HEK293T (cell line): ENCODE results near the gene CHST1.
A peak's percentile ranks its signal among the peaks of the same experiment; 100 is the strongest.

Experiments
- CTCF ChIA-PET: fragments of 350-600 bp; formaldehyde crosslinking; extraction: SDS; loops from one replicate; lab custom pipeline; 2021; ENCODE audit warnings: antibody characterized with exemption, inconsistent platforms; lab: Yijun Ruan, JAX
- POLR2A ChIA-PET: fragments of 350-600 bp; formaldehyde crosslinking; extraction: SDS; loops from one replicate; lab custom pipeline; 2020; ENCODE audit warnings: antibody characterized with exemption, inconsistent platforms; lab: Yijun Ruan, JAX
- DNase-seq: peaks from one replicate; pipeline ENCODE4 v3.0.0; 2012; ENCODE audit warnings: mixed read lengths; ENCODE audit errors: extremely low spot score
- ARNT ChIP-seq: fragments of 450-650 bp; IDR thresholded peaks from 2 replicates; pipeline ENCODE4 v1.6.1; 2017; ENCODE audit warnings: mild to moderate bottlenecking
- BHLHE40 ChIP-seq: fragments of 450-650 bp; IDR thresholded peaks from 2 replicates; pipeline ENCODE4 v1.6.1; 2016; ENCODE audit warnings: mild to moderate bottlenecking, moderate library complexity, borderline replicate concordance
- CTBP1 ChIP-seq: fragments of 450-650 bp; IDR thresholded peaks from 2 replicates; pipeline ENCODE4 v1.6.1; 2016; ENCODE audit warnings: borderline replicate concordance
- ELF4 ChIP-seq: fragments of 450-650 bp; IDR thresholded peaks from 2 replicates; pipeline ENCODE4 v1.6.1; 2017; ENCODE audit warnings: antibody characterized with exemption
- FOXA1 ChIP-seq: fragments of 450-650 bp; IDR thresholded peaks from 2 replicates; pipeline ENCODE4 v1.6.1; 2016; ENCODE audit warnings: mild to moderate bottlenecking
- FOXK2 ChIP-seq: fragments of 450-650 bp; IDR thresholded peaks from 2 replicates; pipeline ENCODE4 v1.6.1; 2016; ENCODE audit warnings: mild to moderate bottlenecking
- FOXM1 ChIP-seq: fragments of 450-650 bp; IDR thresholded peaks from 2 replicates; pipeline ENCODE4 v1.6.1; 2017; ENCODE audit warnings: mild to moderate bottlenecking, borderline replicate concordance
- HDGF ChIP-seq: fragments of 450-650 bp; IDR thresholded peaks from 2 replicates; pipeline ENCODE4 v1.6.1; 2017; ENCODE audit warnings: antibody characterized with exemption, borderline replicate concordance
- L3MBTL2 ChIP-seq: fragments of 450-650 bp; conservative IDR thresholded peaks from 2 replicates; pipeline ENCODE4 v1.6.1; 2016; ENCODE audit warnings: mild to moderate bottlenecking
- LEF1 ChIP-seq: fragments of 450-650 bp; IDR thresholded peaks from 2 replicates; pipeline ENCODE4 v1.6.1; 2017; ENCODE audit warnings: mild to moderate bottlenecking, borderline replicate concordance
- NFRKB ChIP-seq: fragments of 450-650 bp; IDR thresholded peaks from 2 replicates; pipeline ENCODE4 v1.6.1; 2016; ENCODE audit warnings: mild to moderate bottlenecking, moderate library complexity
- SP1 ChIP-seq: fragments of 450-650 bp; IDR thresholded peaks from 2 replicates; pipeline ENCODE4 v1.6.1; 2017
- SUZ12 ChIP-seq: fragments of 450-650 bp; IDR thresholded peaks from 2 replicates; pipeline ENCODE4 v1.6.1; 2016; ENCODE audit warnings: mild to moderate bottlenecking
- TARDBP ChIP-seq: fragments of 450-650 bp; IDR thresholded peaks from 2 replicates; pipeline ENCODE4 v1.6.1; 2016
- ZNF384 ChIP-seq: fragments of 450-650 bp; IDR thresholded peaks from 2 replicates; pipeline ENCODE4 v1.6.1; 2016
- TF ChIP-seq, protein P1 (sequence below): fragments of 450-650 bp; IDR thresholded peaks from 2 replicates; pipeline ENCODE4 v1.6.1; 2016

CHST1 gene, protein sequence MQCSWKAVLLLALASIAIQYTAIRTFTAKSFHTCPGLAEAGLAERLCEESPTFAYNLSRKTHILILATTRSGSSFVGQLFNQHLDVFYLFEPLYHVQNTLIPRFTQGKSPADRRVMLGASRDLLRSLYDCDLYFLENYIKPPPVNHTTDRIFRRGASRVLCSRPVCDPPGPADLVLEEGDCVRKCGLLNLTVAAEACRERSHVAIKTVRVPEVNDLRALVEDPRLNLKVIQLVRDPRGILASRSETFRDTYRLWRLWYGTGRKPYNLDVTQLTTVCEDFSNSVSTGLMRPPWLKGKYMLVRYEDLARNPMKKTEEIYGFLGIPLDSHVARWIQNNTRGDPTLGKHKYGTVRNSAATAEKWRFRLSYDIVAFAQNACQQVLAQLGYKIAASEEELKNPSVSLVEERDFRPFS

DNA sequence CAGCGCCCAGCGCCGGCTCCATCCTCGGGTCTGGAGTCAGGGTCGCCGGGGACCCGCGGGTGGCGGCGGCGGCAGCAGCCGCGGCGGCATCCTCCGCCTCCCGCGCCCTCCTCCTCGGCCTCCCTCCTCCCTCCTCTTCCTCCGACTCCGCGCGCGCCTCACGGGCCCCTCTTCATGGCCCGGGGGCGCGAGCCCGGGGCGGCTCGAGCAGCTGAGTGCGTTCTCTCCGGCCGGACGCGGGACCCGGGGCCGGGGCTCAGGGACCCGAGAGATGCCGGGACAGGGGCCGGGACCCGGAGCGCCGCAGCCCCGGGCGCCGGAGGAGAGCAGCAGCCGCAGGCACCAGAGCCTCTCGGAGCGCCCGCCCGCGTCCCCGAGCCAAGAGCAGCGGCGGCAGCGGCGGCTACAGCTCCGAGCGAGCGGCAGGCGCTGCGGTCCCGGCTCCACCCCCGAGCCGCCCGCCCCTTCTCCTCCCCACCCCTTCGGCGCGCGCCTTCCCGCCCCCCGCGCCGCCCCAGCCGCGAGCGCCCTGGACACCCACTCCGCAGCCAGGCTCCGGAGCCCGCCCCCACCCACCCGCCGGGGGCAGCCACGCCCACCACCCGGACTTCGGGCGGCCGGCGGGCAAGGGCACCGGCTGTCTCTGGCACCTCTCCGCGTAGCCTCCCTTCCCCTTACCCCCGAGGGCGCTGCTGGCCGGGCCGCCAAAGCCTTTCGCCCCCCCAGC is at the start of gene CHST1:
Gene CHST1, minus strand, starts transcription at position 417 of the 727 bp plus-strand sequence. CDS start 14,699 bp downstream, outside the sequence.
- TF ChIP-seq TARDBP = no peak
- TF ChIP-seq SP1 = no peak
- TF ChIP-seq FOXK2 = no peak
- TF ChIP-seq ELF4 = no peak
- no peak for TF ChIP-seq HDGF
- no peak for TF ChIP-seq SUZ12
- TF ChIP-seq LEF1 = no peak
- TF ChIP-seq CTBP1 = no peak
- TF ChIP-seq ARNT = no peak
- TF ChIP-seq L3MBTL2 = no peak
- no peak for TF ChIP-seq BHLHE40
- TF ChIP-seq ZNF384 = no peak
- no peak for TF ChIP-seq NFRKB
- TF ChIP-seq, protein P1, sequence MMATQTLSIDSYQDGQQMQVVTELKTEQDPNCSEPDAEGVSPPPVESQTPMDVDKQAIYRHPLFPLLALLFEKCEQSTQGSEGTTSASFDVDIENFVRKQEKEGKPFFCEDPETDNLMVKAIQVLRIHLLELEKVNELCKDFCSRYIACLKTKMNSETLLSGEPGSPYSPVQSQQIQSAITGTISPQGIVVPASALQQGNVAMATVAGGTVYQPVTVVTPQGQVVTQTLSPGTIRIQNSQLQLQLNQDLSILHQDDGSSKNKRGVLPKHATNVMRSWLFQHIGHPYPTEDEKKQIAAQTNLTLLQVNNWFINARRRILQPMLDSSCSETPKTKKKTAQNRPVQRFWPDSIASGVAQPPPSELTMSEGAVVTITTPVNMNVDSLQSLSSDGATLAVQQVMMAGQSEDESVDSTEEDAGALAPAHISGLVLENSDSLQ = no peak
- no peak for TF ChIP-seq FOXA1
- TF ChIP-seq FOXM1 = no peak
- CTCF ChIA-PET = interaction anchor here (1.2 to 2.5 kb wide), 3 partner anchors 11 to 106 kb away, joined by 4 to 17 read pairs (median 14); no protein-coding TSS in a partner anchor
- POLR2A ChIA-PET = interaction anchor here (0.8 kb wide), 1 partner anchor 106 kb away, joined by 4 read pairs; no protein-coding TSS in a partner anchor
- peak; percentile 55 for DNase-seq

DNA sequence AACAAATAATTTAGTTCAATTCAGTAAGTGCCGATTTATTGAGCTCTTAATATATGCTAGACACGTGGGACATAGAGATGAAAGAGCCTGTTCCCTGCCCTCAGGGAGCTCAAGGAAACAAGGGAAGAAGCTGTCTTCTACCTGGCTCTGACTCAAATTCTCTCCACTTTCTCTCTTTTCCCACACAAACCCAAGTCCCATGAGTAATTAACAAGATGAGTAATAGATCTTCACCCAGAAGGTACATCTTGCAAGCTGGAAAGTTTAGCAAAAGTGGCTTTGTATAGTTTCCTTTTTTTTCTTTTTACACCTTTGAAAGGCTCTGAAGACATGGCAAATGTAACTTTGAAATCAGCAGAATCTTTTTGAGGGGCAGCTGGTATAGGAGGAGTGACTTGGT is 48.2 kb upstream of the CHST1 start:
- ChIA-PET POLR2A (no interaction called here), CTCF (no interaction called here)
- no peak for DNase-seq
- TF ChIP-seq HDGF = no peak
- TF ChIP-seq ELF4 = no peak
- no peak for TF ChIP-seq SP1
- no peak for TF ChIP-seq LEF1
- no peak for TF ChIP-seq TARDBP
- TF ChIP-seq L3MBTL2 = no peak
- no peak for TF ChIP-seq FOXK2
- TF ChIP-seq CTBP1 = no peak
- TF ChIP-seq SUZ12 = no peak
- no peak for TF ChIP-seq FOXA1
- TF ChIP-seq ARNT = no peak
- TF ChIP-seq FOXM1 = no peak
- TF ChIP-seq ZNF384 = no peak
- TF ChIP-seq, protein P1 = no peak
- TF ChIP-seq BHLHE40 = no peak

DNA sequence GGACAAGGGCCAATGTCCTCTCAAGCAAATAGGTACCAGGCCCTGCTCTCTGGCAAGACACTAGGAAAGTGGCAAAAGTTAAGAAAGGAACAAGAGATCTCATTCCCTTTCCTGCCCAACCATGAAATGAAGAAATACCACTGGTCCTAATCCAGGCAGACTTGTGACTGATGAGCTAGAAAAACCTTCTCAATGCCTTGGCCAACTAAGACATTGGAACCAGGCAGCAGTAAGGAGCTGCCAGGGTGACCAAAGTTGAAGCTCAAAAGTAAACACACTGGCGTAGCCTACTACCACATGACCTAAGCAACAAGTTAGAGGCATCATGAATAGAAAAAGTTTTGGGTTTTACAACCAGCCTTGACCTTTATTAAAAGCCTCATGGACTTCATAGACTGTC is 45.1 kb upstream of the CHST1 start:
- DNase-seq = no peak
- ChIA-PET CTCF (interaction anchor here (0.7 to 1.0 kb wide), 2 partner anchors 61 to 297 kb away, joined by 3 to 5 read pairs; no protein-coding TSS in a partner anchor), POLR2A (no interaction called here)
- TF ChIP-seq SP1 = no peak
- TF ChIP-seq HDGF = no peak
- no peak for TF ChIP-seq FOXA1
- TF ChIP-seq TARDBP = no peak
- TF ChIP-seq NFRKB = no peak
- TF ChIP-seq FOXM1 = no peak
- no peak for TF ChIP-seq ELF4
- no peak for TF ChIP-seq FOXK2
- TF ChIP-seq L3MBTL2 = no peak
- TF ChIP-seq ZNF384 = no peak
- TF ChIP-seq CTBP1 = no peak
- TF ChIP-seq BHLHE40 = no peak
- TF ChIP-seq, protein P1 = no peak

DNA sequence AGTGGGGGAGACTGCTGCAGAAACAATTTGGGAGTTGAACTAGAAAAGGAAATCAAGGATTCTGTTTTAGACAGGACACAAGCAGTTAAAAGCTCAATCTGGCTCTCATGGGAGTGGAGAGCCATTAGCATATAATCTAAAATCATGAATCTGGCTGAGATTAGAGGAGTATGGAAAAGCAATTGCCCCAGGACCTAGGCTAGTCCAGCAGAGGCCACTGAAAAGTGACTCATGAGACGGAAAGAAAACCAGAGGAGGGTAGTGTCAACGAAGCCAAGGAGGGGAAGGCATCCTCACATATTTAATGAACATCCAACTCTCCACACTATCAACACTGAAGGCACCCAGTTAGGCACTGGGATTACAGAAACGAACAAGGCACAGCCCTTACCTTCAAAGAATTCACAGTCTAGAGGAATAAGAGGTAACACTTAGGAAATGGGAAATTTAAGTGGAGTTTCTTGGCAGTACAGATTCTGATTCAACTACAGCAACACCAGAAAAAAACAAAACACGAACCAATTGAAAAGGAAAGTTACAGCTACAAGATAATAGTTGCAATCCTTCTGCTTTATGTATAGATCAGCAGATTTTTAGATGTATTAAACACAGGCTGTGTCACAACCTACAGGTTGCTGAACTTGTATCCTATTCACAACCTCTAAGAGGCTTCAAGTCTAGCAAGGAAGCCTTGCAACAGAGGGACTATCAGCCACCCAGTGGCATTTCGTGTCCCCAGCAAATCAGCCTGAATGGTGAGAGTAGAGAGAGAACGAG is 43.7 kb upstream of the CHST1 start:
- POLR2A ChIA-PET = no interaction called here
- no peak for TF ChIP-seq HDGF
- no peak for TF ChIP-seq BHLHE40
- TF ChIP-seq SUZ12 = no peak
- TF ChIP-seq TARDBP = no peak
- TF ChIP-seq ARNT = no peak
- TF ChIP-seq FOXM1 = no peak
- TF ChIP-seq L3MBTL2 = no peak
- CTCF ChIA-PET = no interaction called here
- DNase-seq = no peak

DNA sequence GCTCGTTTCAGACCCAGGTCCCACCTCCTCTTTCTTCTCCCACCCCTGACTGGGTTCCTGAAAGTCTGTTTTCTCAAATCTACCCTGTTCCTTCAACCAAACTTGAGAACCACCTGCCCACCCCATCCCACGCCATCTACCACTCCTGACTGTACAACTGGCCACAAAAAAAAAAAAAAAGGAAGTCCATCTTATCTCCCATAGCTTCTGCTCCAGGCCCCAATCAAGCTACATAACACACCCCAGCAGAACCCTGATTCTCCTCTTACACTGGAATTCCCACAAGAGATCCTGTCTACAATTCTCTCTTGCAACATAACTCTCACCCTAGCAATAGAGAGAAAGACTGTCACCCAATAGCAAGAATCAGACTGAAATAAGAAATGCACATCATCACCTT is 39.2 kb upstream of the CHST1 start:
- ChIA-PET CTCF (no interaction called here), POLR2A (no interaction called here)
- TF ChIP-seq L3MBTL2 (no peak), FOXK2 (no peak), SP1 (no peak), HDGF (no peak), CTBP1 (no peak), TARDBP (no peak), FOXA1 (no peak)
- TF ChIP-seq, protein P1 = no peak
- DNase-seq = no peak
